MM.1S (cell line): ENCODE results near the gene PCGF1.
"Not testable (repeated sequence)": the region's sequence is repeated elsewhere in the genome, so short reads cannot be mapped to it uniquely, and the experiment has no call there.

ENCODE experiments used
- DNase-seq: peaks from one replicate; pipeline ENCODE4 v3.0.0-alpha.2; 2015
- H2AFZ ChIP-seq: fragments of 300-600 bp; sonication (generic); 2 replicates; pipeline ENCODE4 v1.6.0; 2016; ENCODE audit warnings: antibody characterized with exemption, low read length
- H3F3A ChIP-seq: fragments of 300-600 bp; sonication (generic); 2 replicates; pipeline ENCODE4 v1.6.1; 2016; ENCODE audit warnings: mild to moderate bottlenecking, antibody characterized with exemption, low read length, moderate library complexity, mixed read lengths; ENCODE audit not compliant: insufficient read depth
- H3K27ac ChIP-seq: fragments of 300-600 bp; sonication (generic); 2 replicates; pipeline ENCODE4 v1.5.1; 2016; ENCODE audit warnings: mild to moderate bottlenecking, low read length
- H3K27me3 ChIP-seq: fragments of 300-600 bp; sonication (generic); replicated peaks from 2 replicates; pipeline ENCODE4 v1.6.0; 2016; ENCODE audit warnings: low read length; ENCODE audit not compliant: insufficient read depth
- H3K36me3 ChIP-seq: fragments of 300-600 bp; sonication (generic); replicated peaks from 2 replicates; pipeline ENCODE4 v1.6.1; 2016; ENCODE audit warnings: mild to moderate bottlenecking, low read length, mixed read lengths; ENCODE audit not compliant: insufficient read depth
- H3K4me1 ChIP-seq: fragments of 300-600 bp; sonication (generic); 2 replicates; pipeline ENCODE4 v1.6.1; 2016; ENCODE audit warnings: low read length, mixed read lengths
- H3K4me2 ChIP-seq: fragments of 300-600 bp; sonication (generic); 2 replicates; pipeline ENCODE4 v1.6.0; 2016; ENCODE audit warnings: low read depth, low read length
- H3K4me3 ChIP-seq: fragments of 300-600 bp; sonication (generic); 2 replicates; pipeline ENCODE4 v1.5.1; 2016; ENCODE audit warnings: low read length, mixed read lengths
- H3K79me2 ChIP-seq: fragments of 300-600 bp; sonication (generic); 2 replicates; pipeline ENCODE4 v1.6.1; 2016; ENCODE audit warnings: mixed run types, low read length, mixed read lengths
- H3K9ac ChIP-seq: fragments of 300-600 bp; sonication (generic); 2 replicates; pipeline ENCODE4 v1.6.1; 2016; ENCODE audit warnings: low read length, mixed read lengths
- H3K9me2 ChIP-seq: fragments of 300-600 bp; sonication (generic); replicated peaks from 2 replicates; pipeline ENCODE4 v1.6.1; 2016; ENCODE audit warnings: mild to moderate bottlenecking, low read length, mixed read lengths; ENCODE audit not compliant: insufficient read depth
- H3K9me3 ChIP-seq: fragments of 300-600 bp; sonication (generic); replicated peaks from 2 replicates; pipeline ENCODE4 v1.6.1; 2016; ENCODE audit warnings: mild to moderate bottlenecking, low read length, mixed read lengths; ENCODE audit not compliant: insufficient read depth
- H4K20me1 ChIP-seq: fragments of 300-600 bp; sonication (generic); 2 replicates; pipeline ENCODE4 v1.6.1; 2016; ENCODE audit warnings: mild to moderate bottlenecking, low read length, moderate library complexity, mixed read lengths; ENCODE audit not compliant: insufficient read depth
- CTCF ChIP-seq: fragments of 300-600 bp; sonication (generic); IDR thresholded peaks from 2 replicates; pipeline ENCODE4 v1.5.1; 2016; ENCODE audit warnings: antibody characterized with exemption, low read length, mixed read lengths
- EZH2 ChIP-seq: fragments of 300-600 bp; sonication (generic); optimal IDR thresholded peaks from 2 replicates; pipeline ENCODE3; 2017; ENCODE audit warnings: low read depth, mild to moderate bottlenecking, antibody characterized with exemption, low read length, mixed read lengths
- EZH2phosphoT487 ChIP-seq: fragments of 300-600 bp; sonication (generic); IDR thresholded peaks from 2 replicates; pipeline ENCODE4 v1.6.1; 2018; ENCODE audit warnings: antibody characterized with exemption, low read length

PCGF1 gene

GRCh38 chr2:74472086-74472944, 35.2 kb downstream of the PCGF1 start, which contains the start of gene MRPL53:
TSS of gene MRPL53 (minus strand) at chr2:74472680. CDS start at chr2:74472660, 20 bp downstream.
- H3K4me2 ChIP-seq, result peak within 1 kb of the TSS; percentile 93
- H3K9me3 ChIP-seq, result no peaks in the 10 kb centered on the region
- TF ChIP-seq EZH2phosphoT487 (no peak), EZH2 (no peak), CTCF (no peak)
- DNase-seq, result peak; percentile 96
- peaks cover 5% of the 10 kb centered on the region; the same call in 1 of the 2 replicates for H3K4me1 ChIP-seq
- H3K9me2 ChIP-seq, result no peaks in the 10 kb centered on the region
- no peaks in the 10 kb centered on the region for H3K27me3 ChIP-seq
- peak within 1 kb of the TSS; percentile 99 for H3K4me3 ChIP-seq
- H3F3A ChIP-seq, result peaks cover 34% of the 10 kb centered on the region
- H3K9ac ChIP-seq, result peak within 1 kb of the TSS; percentile 87
- H3K27ac ChIP-seq, result peak within 1 kb of the TSS; percentile 90
- H3K79me2 ChIP-seq, result peaks cover 6% of the 10 kb centered on the region
- H4K20me1 ChIP-seq, result no peaks in the 10 kb centered on the region
- peak within 1 kb of the TSS; percentile 93 for H2AFZ ChIP-seq
- H3K36me3 ChIP-seq, result no peaks in the 10 kb centered on the region; the same call in 1 of the 2 replicates

GRCh38 chr2:74471332-74472065, 36.0 kb downstream of the PCGF1 start:
- H3K4me1 ChIP-seq, result peaks cover 5% of the 10 kb centered on the region; the same call in 1 of the 2 replicates
- H3F3A ChIP-seq, result peaks cover 37% of the 10 kb centered on the region
- H4K20me1 ChIP-seq, result no peaks in the 10 kb centered on the region
- no peak for TF ChIP-seq CTCF
- TF ChIP-seq EZH2phosphoT487, result no peak
- TF ChIP-seq EZH2, result no peak
- peak overlapping the region; percentile 87 for H3K9ac ChIP-seq
- H3K4me2 ChIP-seq, result peak overlapping the region; percentile 93
- no peaks in the 10 kb centered on the region for H3K27me3 ChIP-seq
- peaks cover 6% of the 10 kb centered on the region for H3K79me2 ChIP-seq
- H3K27ac ChIP-seq, result peak overlapping the region; percentile 90; the same call in 1 of the 2 replicates
- no peak for DNase-seq
- no peaks in the 10 kb centered on the region for H3K9me2 ChIP-seq
- no peaks in the 10 kb centered on the region; the same call in 1 of the 2 replicates for H3K36me3 ChIP-seq
- H3K4me3 ChIP-seq, result peak overlapping the region; percentile 99
- peak overlapping the region; percentile 93 for H2AFZ ChIP-seq
- no peaks in the 10 kb centered on the region for H3K9me3 ChIP-seq

GRCh38 chr2:74470742-74471141, 36.8 kb downstream of the PCGF1 start:
- H2AFZ ChIP-seq, H3K79me2 ChIP-seq, H3K36me3 ChIP-seq, H3K27me3 ChIP-seq, H3K4me3 ChIP-seq, H3K4me1 ChIP-seq, H3K9ac ChIP-seq, H4K20me1 ChIP-seq, H3K9me2 ChIP-seq, H3K27ac ChIP-seq, H3K9me3 ChIP-seq, DNase-seq, H3K4me2 ChIP-seq: not testable (repeated sequence)
- peaks cover 37% of the 10 kb centered on the region for H3F3A ChIP-seq
